HFF-Myc (cell line): ENCODE results near the gene SRXN1.

Experiments used
- DNase-seq: peaks from one replicate; pipeline ENCODE4 v3.0.0-alpha.2; 2011; ENCODE audit warnings: low read depth; ENCODE audit errors: extremely low read depth
- H3K4me3 ChIP-seq: replicated peaks from 2 replicates; pipeline ENCODE4 v1.5.1; 2011; ENCODE audit warnings: low read depth, mild to moderate bottlenecking, control low read depth, low read length
- CTCF ChIP-seq: IDR thresholded peaks from 2 replicates; pipeline ENCODE4 v1.5.1; 2012; ENCODE audit warnings: mild to moderate bottlenecking, low read depth, low read length, control low read depth; ENCODE audit errors: missing control alignments

The SRXN1 gene

GRCh38 chr20:615514-615913, 37.5 kb downstream of the SRXN1 start:
- no peak for TF ChIP-seq CTCF
- H3K4me3 ChIP-seq = no peak overlapping the region
- no peak for DNase-seq

- DNase-seq = no peak
- H3K4me3 ChIP-seq = no peak overlapping the region
- no peak for TF ChIP-seq CTCF
Measured at GRCh38 chr20:611843-612185, 41.2 kb downstream of the SRXN1 start.

- H3K4me3 ChIP-seq = no peak overlapping the region
- no peak for TF ChIP-seq CTCF
- DNase-seq = no peak
Measured at GRCh38 chr20:611047-611842, 41.8 kb downstream of the SRXN1 start.

GRCh38 chr20:610130-611046, 42.6 kb downstream of the SRXN1 start, which contains the start of gene TCF15:
TCF15 (minus strand) TSS chr20:610309; CDS start chr20:610237, 72 bp downstream.
- no peak for DNase-seq
- no peak within 1 kb of the TSS for H3K4me3 ChIP-seq
- no peak for TF ChIP-seq CTCF

- no peak for DNase-seq
- H3K4me3 ChIP-seq = no peak overlapping the region
- TF ChIP-seq CTCF = no peak
Measured at GRCh38 chr20:609371-609964, 43.5 kb downstream of the SRXN1 start.

- H3K4me3 ChIP-seq = no peak overlapping the region
- no peak for TF ChIP-seq CTCF
Measured at GRCh38 chr20:608970-609369, 44.0 kb downstream of the SRXN1 start.

More at GRCh38 chr20:608970-609369, 44.0 kb downstream of the SRXN1 start:
- DNase-seq = no peak
